GM12892 (cell line): ENCODE results near the gene FOXL2.

Experiments used
- DNase-seq: peaks from one replicate; pipeline ENCODE4 v3.0.0; 2011; ENCODE audit not compliant: insufficient read length
- FAIRE-seq: peaks from 2 replicates; lab custom pipeline; 2011; peaks lifted over from hg19 to GRCh38; lab: Jason Lieb, UNC
- POLR2A ChIP-seq: IDR thresholded peaks from 2 replicates; pipeline ENCODE4 v1.6.1; 2011; ENCODE audit warnings: low read depth, low read length, control low read depth
- POLR2AphosphoS5 ChIP-seq: IDR thresholded peaks from 2 replicates; pipeline ENCODE4 v1.6.1; 2011; ENCODE audit warnings: low read depth, low read length, control low read depth
- TAF1 ChIP-seq: IDR thresholded peaks from 2 replicates; pipeline ENCODE4 v1.6.1; 2011; ENCODE audit warnings: low read depth, mild to moderate bottlenecking, control low read depth, low read length, borderline replicate concordance

The FOXL2 gene

GRCh38 chr3:138943724-138944653 is 2.9 kb downstream of the FOXL2 start:
- no peak for DNase-seq
- no peak for TF ChIP-seq TAF1
- no peak for TF ChIP-seq POLR2AphosphoS5
- TF ChIP-seq POLR2A: no peak
- no peak for FAIRE-seq

GRCh38 chr3:138942861-138943623 is 3.9 kb downstream of the FOXL2 start:
- DNase-seq: no peak
- no peak for FAIRE-seq

DNA sequence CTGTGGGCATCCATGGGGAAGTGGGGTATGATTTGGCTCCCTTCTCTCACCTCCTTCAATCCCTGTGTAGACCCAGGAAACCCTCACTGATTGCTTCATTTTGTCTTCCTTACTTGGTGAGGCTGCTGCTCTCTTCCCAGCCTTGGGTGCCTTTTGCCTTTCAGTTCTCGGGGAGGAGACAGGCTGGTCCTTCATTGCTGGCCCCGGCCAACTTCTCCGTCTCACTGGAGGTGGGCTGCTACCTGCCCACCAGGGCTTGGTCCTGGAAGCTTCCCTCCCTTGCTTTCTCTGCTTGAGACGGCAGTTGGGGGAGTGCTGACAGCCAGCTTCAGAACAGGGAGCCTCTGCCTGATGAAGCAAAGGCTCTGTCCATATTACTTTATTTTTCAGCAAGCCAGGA is 4.7 kb downstream of the FOXL2 start:
- FAIRE-seq: no peak
- DNase-seq: no peak
- TF ChIP-seq POLR2AphosphoS5 (no peak), TAF1 (no peak)

More at GRCh38 chr3:138942861-138943623, 3.9 kb downstream of the FOXL2 start:
- TF ChIP-seq POLR2AphosphoS5: no peak
- no peak for TF ChIP-seq POLR2A
- TF ChIP-seq TAF1: no peak

DNA sequence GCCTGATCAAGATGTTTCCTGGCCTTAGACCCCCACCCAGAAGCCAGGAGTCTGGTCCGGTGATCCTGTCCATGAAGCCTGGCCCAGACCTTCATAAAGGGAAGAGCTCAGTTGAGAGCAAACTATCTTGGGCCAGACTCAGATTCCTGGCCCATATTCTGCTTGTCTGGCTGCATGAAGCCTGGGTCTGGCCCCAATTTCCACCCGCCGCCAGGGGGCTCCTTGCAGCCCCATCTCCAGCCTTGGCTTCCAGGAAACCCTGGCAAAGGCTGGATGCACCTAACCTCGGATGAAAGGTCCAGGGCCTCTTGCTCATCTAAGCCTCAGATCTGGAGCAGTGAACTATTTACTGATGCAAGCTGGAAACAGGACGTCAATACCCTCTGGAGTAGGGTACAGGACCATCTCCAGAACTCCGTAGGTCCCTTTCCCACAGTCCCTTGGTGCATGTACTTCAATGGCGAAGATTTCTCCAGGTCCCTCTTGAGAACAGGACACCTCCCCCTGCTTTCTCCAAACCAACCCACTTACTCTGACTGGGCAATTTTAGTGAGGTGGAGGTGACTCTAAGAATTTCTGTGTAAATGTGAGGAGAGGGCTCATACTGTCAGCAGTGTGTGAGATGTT is 5.6 kb downstream of the FOXL2 start:
- TF ChIP-seq TAF1 (no peak), POLR2A (no peak), POLR2AphosphoS5 (no peak)
- DNase-seq (no peak), FAIRE-seq (no peak)

GRCh38 chr3:138940446-138940845 is 6.5 kb downstream of the FOXL2 start:
- DNase-seq: no peak
- FAIRE-seq: no peak
- no peak for TF ChIP-seq TAF1
- no peak for TF ChIP-seq POLR2AphosphoS5
- no peak for TF ChIP-seq POLR2A

DNA sequence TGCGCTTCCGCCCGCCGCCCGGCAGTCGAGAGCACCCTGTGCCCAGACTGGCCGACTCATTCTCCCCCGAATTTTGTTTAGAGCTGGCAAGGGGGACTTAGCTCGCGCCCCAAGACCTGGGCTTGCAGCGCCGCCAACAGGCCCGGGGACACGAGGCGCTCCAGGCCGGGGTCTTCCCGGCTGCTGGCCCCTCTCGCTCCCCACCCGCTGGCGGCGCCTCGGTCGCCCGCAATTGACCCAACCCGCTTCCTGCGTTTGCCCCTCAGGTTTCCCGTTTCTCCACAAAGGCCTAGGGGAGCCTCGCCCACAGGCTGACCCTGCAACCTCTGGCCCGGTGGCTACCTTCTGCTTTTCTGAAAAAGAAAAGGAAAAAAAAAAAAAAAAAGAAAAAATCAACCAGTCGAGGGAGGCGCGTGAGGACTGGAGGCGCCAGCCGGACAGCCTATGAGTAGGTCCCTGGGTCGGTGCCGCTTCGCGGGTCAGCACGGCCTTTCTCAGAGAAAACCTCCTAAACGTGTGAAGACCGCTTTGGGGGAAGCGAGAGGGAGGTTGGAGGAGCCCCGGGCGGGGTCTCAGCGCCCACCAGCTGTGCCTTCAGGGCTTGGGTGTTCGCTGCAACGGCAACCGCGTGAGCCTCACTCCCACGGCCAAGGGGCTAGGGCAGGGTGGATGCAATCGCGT is 7.2 kb downstream of the FOXL2 start:
- DNase-seq: no peak
- no peak for TF ChIP-seq POLR2AphosphoS5
- TF ChIP-seq POLR2A: no peak
- no peak for TF ChIP-seq TAF1
- no peak for FAIRE-seq

DNA sequence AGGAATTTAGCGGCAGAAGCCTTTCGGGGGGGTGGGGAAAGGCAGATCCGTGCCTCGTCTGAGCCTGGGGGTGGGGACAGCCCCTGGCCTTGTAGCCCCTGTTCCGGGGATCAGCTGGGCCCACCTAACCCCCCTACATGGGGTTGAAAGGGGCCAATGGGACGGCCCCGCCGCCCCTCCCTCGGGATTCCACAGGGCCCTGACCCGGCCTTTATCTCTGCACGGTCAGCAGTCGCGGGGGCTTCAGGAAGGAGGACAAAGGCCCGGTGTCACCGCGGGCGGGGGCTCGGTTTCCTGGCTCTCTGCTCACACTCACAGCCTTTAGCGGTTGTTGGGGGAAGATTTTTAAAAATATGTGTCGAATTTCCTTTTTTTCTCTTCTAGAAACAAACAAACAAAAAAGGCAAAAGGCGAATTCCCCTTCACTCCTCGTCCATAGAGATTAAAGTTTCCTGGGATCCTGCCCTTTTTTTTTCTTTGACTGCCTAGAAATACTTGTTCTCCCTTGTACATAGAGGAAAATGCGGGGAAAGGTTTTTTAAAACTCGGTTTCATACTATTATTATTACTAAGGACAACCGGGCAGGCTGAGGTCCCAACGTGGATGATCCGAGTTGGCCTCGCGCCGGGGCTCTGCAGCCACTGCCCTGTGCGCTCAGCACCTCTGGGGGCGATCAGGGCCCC is 7.9 kb downstream of the FOXL2 start:
- FAIRE-seq (no peak), DNase-seq (no peak)
- TF ChIP-seq POLR2A: no peak
- no peak for TF ChIP-seq TAF1
- no peak for TF ChIP-seq POLR2AphosphoS5

- FAIRE-seq: no peak
- DNase-seq: no peak
These were observed 8.7 kb downstream of the FOXL2 start for GRCh38 chr3:138938056-138938876.

DNA sequence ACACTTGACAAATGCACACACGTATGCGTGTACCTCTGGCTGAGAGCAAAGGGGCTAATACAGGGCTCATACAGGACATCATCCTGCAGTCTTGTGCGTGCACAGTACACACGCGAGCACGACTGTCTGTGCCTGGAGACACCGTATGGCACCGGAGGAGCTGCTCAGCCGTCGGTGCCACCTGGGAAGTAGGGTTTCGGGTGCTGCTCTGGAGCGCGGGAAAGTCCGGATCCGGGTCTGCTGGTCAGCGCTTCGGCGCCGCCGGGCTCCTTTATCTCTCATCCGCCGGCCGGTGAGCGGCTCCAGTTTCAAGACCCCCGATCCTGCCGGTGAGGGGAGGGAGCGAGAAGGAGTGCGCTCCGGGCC is 9.3 kb downstream of the FOXL2 start:
- FAIRE-seq (no peak), DNase-seq (no peak)
- TF ChIP-seq TAF1 (no peak), POLR2AphosphoS5 (no peak), POLR2A (no peak)

More at GRCh38 chr3:138938056-138938876, 8.7 kb downstream of the FOXL2 start:
- TF ChIP-seq TAF1 (no peak), POLR2A (no peak), POLR2AphosphoS5 (no peak)
